Osteocyte (in vitro differentiated cells): Measurements from ENCODE around the gene CACNG4. TPM values are rescaled to one million over a fixed set of nuclear protein-coding genes. Genes with fewer than 3 reads are reported as not detected.

ENCODE experiments used
- DNase-seq: peaks from one replicate; pipeline ENCODE4 v3.0.0; 2021; ENCODE audit warnings: mixed read lengths; ENCODE audit not compliant: unreplicated experiment; ENCODE audit errors: extremely low spot score
- H3K27ac Mint-ChIP-seq: one replicate; pipeline ENCODE4 v1.8.0; 2021; ENCODE audit warnings: mild to moderate bottlenecking, mixed read lengths; ENCODE audit not compliant: unreplicated experiment
- H3K27me3 Mint-ChIP-seq: one replicate; pipeline ENCODE4 v1.8.0; 2021; ENCODE audit warnings: mixed read lengths; ENCODE audit not compliant: unreplicated experiment
- H3K36me3 Mint-ChIP-seq: one replicate; pipeline ENCODE4 v1.8.0; 2021; ENCODE audit warnings: mixed read lengths; ENCODE audit not compliant: unreplicated experiment
- H3K4me1 Mint-ChIP-seq: one replicate; pipeline ENCODE4 v1.8.0; 2021; ENCODE audit warnings: mixed read lengths; ENCODE audit not compliant: unreplicated experiment
- H3K4me3 Mint-ChIP-seq: one replicate; pipeline ENCODE4 v1.8.0; 2021; ENCODE audit warnings: mild to moderate bottlenecking, moderate library complexity, mixed read lengths; ENCODE audit not compliant: unreplicated experiment
- H3K9me3 Mint-ChIP-seq: one replicate; pipeline ENCODE4 v1.8.0; 2021; ENCODE audit warnings: mixed read lengths; ENCODE audit not compliant: unreplicated experiment
- total RNA-seq: library from RNA; stranded (reverse); gene quantifications from 2 replicates; pipeline ENCODE4 v1.2.1, GENCODE V29; 2021
- TF ChIP-seq, protein P1 (sequence below): fragments of 200-600 bp; sonication (generic); IDR thresholded peaks from 2 replicates; pipeline ENCODE4 v1.5.0; 2021; ENCODE audit warnings: antibody characterized with exemption, mild to moderate bottlenecking, moderate library complexity

The CACNG4 gene
- total RNA-seq, 1 donor from 2014 or later, result 5.6 TPM

- Mint-ChIP-seq H3K36me3 (no peaks in the 10 kb centered on the region), H3K4me3 (no peak overlapping the region), H3K9me3 (peaks cover 21% of the 10 kb centered on the region), H3K27ac (no peak overlapping the region), H3K27me3 (no peaks in the 10 kb centered on the region), H3K4me1 (peaks cover 2% of the 10 kb centered on the region)
- DNase-seq, result no peak
- TF ChIP-seq, protein P1, sequence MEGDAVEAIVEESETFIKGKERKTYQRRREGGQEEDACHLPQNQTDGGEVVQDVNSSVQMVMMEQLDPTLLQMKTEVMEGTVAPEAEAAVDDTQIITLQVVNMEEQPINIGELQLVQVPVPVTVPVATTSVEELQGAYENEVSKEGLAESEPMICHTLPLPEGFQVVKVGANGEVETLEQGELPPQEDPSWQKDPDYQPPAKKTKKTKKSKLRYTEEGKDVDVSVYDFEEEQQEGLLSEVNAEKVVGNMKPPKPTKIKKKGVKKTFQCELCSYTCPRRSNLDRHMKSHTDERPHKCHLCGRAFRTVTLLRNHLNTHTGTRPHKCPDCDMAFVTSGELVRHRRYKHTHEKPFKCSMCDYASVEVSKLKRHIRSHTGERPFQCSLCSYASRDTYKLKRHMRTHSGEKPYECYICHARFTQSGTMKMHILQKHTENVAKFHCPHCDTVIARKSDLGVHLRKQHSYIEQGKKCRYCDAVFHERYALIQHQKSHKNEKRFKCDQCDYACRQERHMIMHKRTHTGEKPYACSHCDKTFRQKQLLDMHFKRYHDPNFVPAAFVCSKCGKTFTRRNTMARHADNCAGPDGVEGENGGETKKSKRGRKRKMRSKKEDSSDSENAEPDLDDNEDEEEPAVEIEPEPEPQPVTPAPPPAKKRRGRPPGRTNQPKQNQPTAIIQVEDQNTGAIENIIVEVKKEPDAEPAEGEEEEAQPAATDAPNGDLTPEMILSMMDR, result no peak
Observed at GRCh38 chr17:66938656-66939055, 25.9 kb upstream of the CACNG4 start.

DNA sequence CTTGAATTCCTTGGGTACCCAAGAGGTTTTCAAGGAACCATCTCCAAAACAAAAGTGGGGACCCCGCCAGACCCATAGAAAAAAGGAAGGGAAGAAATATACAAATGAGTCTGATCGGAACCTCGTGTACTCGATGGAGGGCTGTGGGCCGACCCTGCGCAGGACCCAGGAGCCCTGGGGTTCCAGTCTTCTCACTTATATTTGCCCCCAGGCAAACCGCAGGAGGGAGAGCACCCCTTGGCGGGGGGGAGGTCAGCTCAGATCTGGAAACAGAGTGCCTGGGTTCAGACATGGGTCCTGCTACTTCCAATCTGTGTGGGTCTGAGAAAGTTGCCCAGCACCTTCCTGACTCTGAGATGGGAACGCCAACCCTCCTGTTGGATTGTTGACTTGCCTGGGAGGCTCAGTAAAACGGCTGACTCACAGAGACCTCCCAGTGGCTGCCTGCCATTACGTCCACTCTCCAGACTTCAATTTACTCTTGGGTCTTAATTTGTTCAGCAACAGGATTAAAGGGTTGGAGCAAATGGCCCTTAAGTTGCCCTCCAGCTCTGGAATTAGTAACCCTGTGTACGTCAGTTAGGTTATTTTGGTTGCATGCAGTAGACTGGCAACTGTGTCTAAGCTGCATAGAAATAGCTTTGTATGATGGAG lies 24.9 kb upstream of the CACNG4 start:
- Mint-ChIP-seq H3K4me3 (no peak overlapping the region), H3K27me3 (no peaks in the 10 kb centered on the region), H3K9me3 (peaks cover 20% of the 10 kb centered on the region), H3K27ac (no peak overlapping the region), H3K4me1 (peaks cover 2% of the 10 kb centered on the region), H3K36me3 (no peaks in the 10 kb centered on the region)
- no peak for DNase-seq
- TF ChIP-seq, protein P1, result no peak

DNA sequence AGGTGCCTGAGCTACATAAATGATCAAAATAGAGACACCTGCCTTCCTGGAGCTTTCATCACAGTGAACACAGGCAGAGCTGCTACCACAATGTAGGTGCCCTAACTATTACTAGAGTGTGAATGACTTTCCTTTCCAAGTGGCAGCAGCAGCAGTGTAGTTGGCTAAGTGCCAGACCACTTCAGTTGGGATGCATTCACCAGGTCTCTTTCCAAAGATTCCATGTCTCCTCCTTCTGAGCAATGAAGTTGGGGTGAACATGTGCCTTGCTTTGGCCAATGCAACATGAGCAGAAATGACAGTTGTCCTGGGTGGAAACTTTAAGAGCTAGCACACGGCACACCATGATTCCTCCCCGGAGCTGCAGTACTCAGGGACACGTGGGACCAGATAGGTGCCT lies 23.3 kb upstream of the CACNG4 start:
- DNase-seq, result no peak
- Mint-ChIP-seq H3K4me3 (no peak overlapping the region), H3K27me3 (peaks cover 3% of the 10 kb centered on the region), H3K36me3 (no peaks in the 10 kb centered on the region), H3K4me1 (no peaks in the 10 kb centered on the region), H3K9me3 (peaks cover 12% of the 10 kb centered on the region), H3K27ac (no peak overlapping the region)
- TF ChIP-seq, protein P1, result no peak

DNA sequence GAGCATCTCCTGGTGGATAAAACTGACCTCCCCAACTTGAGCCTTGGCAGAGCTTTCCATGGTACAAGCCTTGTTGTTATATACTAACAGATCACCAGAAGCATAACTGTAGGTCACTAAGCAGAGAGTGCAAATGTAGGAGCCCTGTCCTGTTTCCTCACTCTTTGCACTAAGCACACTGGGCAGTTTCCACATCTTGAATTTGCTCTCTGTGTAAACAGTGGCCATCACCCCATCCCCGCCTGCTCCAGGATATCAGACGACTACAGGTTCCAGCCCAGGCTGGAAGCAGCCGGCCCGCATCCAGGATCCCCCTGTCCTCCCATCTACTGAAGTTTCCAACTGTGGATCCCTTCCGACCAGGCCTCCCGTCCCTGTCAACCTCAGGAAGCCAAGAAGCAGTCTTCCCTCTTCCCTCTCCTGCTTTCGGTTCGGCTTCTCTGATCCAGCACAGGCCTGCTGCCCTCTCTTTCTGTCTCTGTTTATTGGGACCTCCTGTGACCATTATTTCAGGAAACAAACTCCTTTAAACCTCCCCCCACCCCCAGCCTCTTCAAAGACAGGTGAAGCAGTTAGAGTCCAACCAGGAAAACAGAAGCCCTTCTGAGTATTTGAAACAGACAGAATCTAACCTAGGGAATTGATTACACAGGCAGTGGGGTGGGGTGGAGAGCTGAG lies 22.6 kb upstream of the CACNG4 start:
- H3K9me3 Mint-ChIP-seq, result peaks cover 12% of the 10 kb centered on the region
- H3K36me3 Mint-ChIP-seq, result no peaks in the 10 kb centered on the region
- TF ChIP-seq, protein P1, result no peak
- H3K27ac Mint-ChIP-seq, result no peak overlapping the region
- peaks cover 3% of the 10 kb centered on the region for H3K27me3 Mint-ChIP-seq
- DNase-seq, result no peak
- no peak overlapping the region for H3K4me3 Mint-ChIP-seq
- no peaks in the 10 kb centered on the region for H3K4me1 Mint-ChIP-seq

GRCh38 chr17:66942451-66943264 lies 21.8 kb upstream of the CACNG4 start:
- Mint-ChIP-seq H3K36me3 (no peaks in the 10 kb centered on the region), H3K4me3 (no peak overlapping the region), H3K27me3 (peaks cover 3% of the 10 kb centered on the region), H3K4me1 (no peaks in the 10 kb centered on the region), H3K9me3 (peaks cover 8% of the 10 kb centered on the region), H3K27ac (no peak overlapping the region)
- TF ChIP-seq, protein P1, result no peak
- no peak for DNase-seq
